K562 (cell line): ENCODE results near the gene PARK7. TPM values are rescaled to one million over a fixed set of nuclear protein-coding genes. Genes with fewer than 3 reads are reported as not detected.

ENCODE experiments used
- ATAC-seq: fragments of 200-7000 bp; cut with Tn5 transposase; 3 replicates; pipeline ENCODE4 v1.9.1; 2020; ENCODE audit warnings: moderate library complexity
- BruUV-seq: library from RNA; stranded (reverse); fragments of 400-500 nt; replicated peaks from 2 replicates; lab custom pipeline; 2021; lab: Mats Ljungman, UMichigan
- CTCF ChIA-PET: fragments of 300-600 bp; formaldehyde crosslinking; extraction: SDS; loops from one replicate; lab custom pipeline; 2021; ENCODE audit warnings: low intra/inter-chr PET ratio; lab: Yijun Ruan, JAX
- POLR2A ChIA-PET: fragments of 300-600, 350-650 bp; sonication (Branson Sonifier 250); formaldehyde crosslinking; extraction: SDS; loops from one replicate; lab custom pipeline; 2021; ENCODE audit warnings: antibody characterized with exemption, inconsistent platforms; lab: Yijun Ruan, JAX
- DNase-seq, 4 experiments: peaks; one replicate each; pipeline versions ENCODE4 v3.0.0 to v3.0.0-alpha.2; 2011 to 2018; ENCODE audit warnings: low spot score in 3 of 4, mixed read lengths in 3 of 4; ENCODE audit errors: extremely low read depth in 1 of 4
- FAIRE-seq: peaks from 2 replicates; lab custom pipeline; 2011; peaks lifted over from hg19 to GRCh38; lab: Jason Lieb, UNC
- H2AFZ ChIP-seq: 2 replicates; pipeline ENCODE4 v1.6.0; 2011; ENCODE audit warnings: low read depth, low read length, control low read depth, inconsistent platforms
- H3K27ac ChIP-seq: fragments of 200-600 bp; 3 replicates; pipeline ENCODE4 v1.8.0; 2011; ENCODE audit warnings: low read depth, mild to moderate bottlenecking, control low read depth, inconsistent platforms, low read length, moderate library complexity, mixed read lengths; ENCODE audit errors: extremely low read depth
- H3K27me3 ChIP-seq, 2 experiments: fragments of 300-600 bp in 1 of 2; 2 replicates in 1 of 2; 3 replicates in 1 of 2; pipeline versions ENCODE4 v1.6.0 to v1.8.0; 2011; ENCODE audit warnings: inconsistent platforms in 2 of 2, low read length in 2 of 2, mild to moderate bottlenecking in 1 of 2, mixed read lengths in 1 of 2, moderate library complexity in 1 of 2; ENCODE audit not compliant: control insufficient read depth in 2 of 2, insufficient read depth in 2 of 2
- H3K36me3 ChIP-seq: fragments of 300-600 bp; 3 replicates; pipeline ENCODE4 v1.8.0; 2011; ENCODE audit warnings: mild to moderate bottlenecking, low read length, inconsistent platforms; ENCODE audit not compliant: control insufficient read depth, insufficient read depth
- H3K4me1 ChIP-seq, 2 experiments: fragments of 200-600 bp in 1 of 2; replicated peaks in 1 of 2; 2 replicates in 1 of 2; 3 replicates in 1 of 2; pipeline versions ENCODE4 v1.5.1 to v1.8.0; 2011; ENCODE audit warnings: inconsistent platforms in 2 of 2, low read length in 2 of 2, mild to moderate bottlenecking in 1 of 2, mixed read lengths in 1 of 2, moderate library complexity in 1 of 2; ENCODE audit not compliant: control insufficient read depth in 2 of 2, insufficient read depth in 2 of 2
- H3K4me2 ChIP-seq: 2 replicates; pipeline ENCODE4 v1.6.1; 2011; ENCODE audit warnings: low read length, control low read depth, inconsistent platforms, mixed read lengths; ENCODE audit not compliant: insufficient read depth
- H3K4me3 ChIP-seq: fragments of 200-600 bp; sonication (generic), shearing (Covaris generic); 2 replicates; pipeline ENCODE4 v1.5.1; 2016; ENCODE audit warnings: control low read depth, inconsistent platforms
- H3K79me2 ChIP-seq: fragments of 200-600 bp; 3 replicates; pipeline ENCODE4 v1.8.0; 2011; ENCODE audit warnings: low read length, inconsistent platforms; ENCODE audit not compliant: control insufficient read depth, insufficient read depth
- H3K9ac ChIP-seq, 2 experiments: 2 replicates each; pipeline versions ENCODE4 v1.6.0 to v1.6.1; 2011; ENCODE audit warnings: low read depth in 2 of 2, low read length in 2 of 2, control low read depth in 1 of 2, inconsistent platforms in 1 of 2, mild to moderate bottlenecking in 1 of 2, mixed read lengths in 1 of 2; ENCODE audit not compliant: insufficient read depth in 1 of 2
- H3K9me1 ChIP-seq: one replicate; pipeline ENCODE4 v1.6.0; 2011; ENCODE audit warnings: inconsistent platforms, mild to moderate bottlenecking, low read length, moderate library complexity; ENCODE audit not compliant: control insufficient read depth, insufficient read depth
- H3K9me3 ChIP-seq: replicated peaks from 2 replicates; pipeline ENCODE4 v1.5.1; 2011; ENCODE audit warnings: low read depth, low read length, inconsistent platforms; ENCODE audit not compliant: control insufficient read depth, insufficient read depth
- H4K20me1 ChIP-seq: replicated peaks from 2 replicates; pipeline ENCODE4 v1.6.1; 2011; ENCODE audit warnings: low read length, inconsistent platforms, mixed read lengths; ENCODE audit not compliant: control insufficient read depth, insufficient read depth
- ARNT ChIP-seq, 2 experiments: fragments of 450-650 bp; IDR thresholded peaks; 2 replicates each; pipeline ENCODE4 v1.6.1; 2016; ENCODE audit warnings: mild to moderate bottlenecking in 1 of 2
- CBFA2T3 ChIP-seq: fragments of 450-650 bp; IDR thresholded peaks from 2 replicates; pipeline ENCODE4 v1.6.1; 2017
- GATAD2B ChIP-seq: fragments of 450-650 bp; IDR thresholded peaks from 2 replicates; pipeline ENCODE4 v1.6.1; 2017; ENCODE audit warnings: mild to moderate bottlenecking, borderline replicate concordance
- HDAC1 ChIP-seq, 2 experiments: fragments of 450-650 bp; IDR thresholded peaks; 2 replicates each; pipeline ENCODE4 v1.6.1; 2016 to 2017; ENCODE audit warnings: inconsistent platforms in 1 of 2, mild to moderate bottlenecking in 1 of 2, moderate library complexity in 1 of 2
- HDAC2 ChIP-seq: fragments of 450-650 bp; IDR thresholded peaks from 2 replicates; pipeline ENCODE4 v1.6.1; 2016; ENCODE audit warnings: mild to moderate bottlenecking
- KDM1A ChIP-seq, 2 experiments: fragments of 450-650 bp; IDR thresholded peaks; 2 replicates each; pipeline ENCODE4 v1.6.1; 2016; ENCODE audit warnings: mild to moderate bottlenecking in 2 of 2
- KLF10 ChIP-seq: fragments of 250-450 bp; sonication (Bioruptor Pico); IDR thresholded peaks from 2 replicates; pipeline ENCODE4 v1.6.1; 2021; ENCODE audit warnings: matching md5 sums
- RCOR1 ChIP-seq, 2 experiments: IDR thresholded peaks; 2 replicates each; pipeline ENCODE4 v1.6.1; 2012; ENCODE audit warnings: low read depth in 2 of 2, low read length in 2 of 2, borderline replicate concordance in 1 of 2, improper control_type of control experiment in 1 of 2
- SPI1 ChIP-seq: IDR thresholded peaks from 2 replicates; pipeline ENCODE4 v1.6.1; 2011; ENCODE audit warnings: low read depth, low read length, control low read depth, borderline replicate concordance
- ZNF316 ChIP-seq: fragments of 450-650 bp; IDR thresholded peaks from 2 replicates; pipeline ENCODE4 v1.6.1; 2016
- WGBS: fragments of 100-300 bp; shearing (Covaris generic); methylation state at CpG from one replicate; pipeline ENCODE4 v1.1.6; 2016; ENCODE audit warnings: low coverage, mixed read lengths; ENCODE audit not compliant: insufficient coverage; ENCODE audit errors: missing lambda C conversion rate; 5-methylcytosine and 5-hydroxymethylcytosine counted together
- in situ Hi-C: fragments of 300-500 bp; cut with MboI; formaldehyde crosslinking; loops from 4 replicates; pipeline ENCODE4 v1.15.0; 2018; ENCODE audit warnings: inconsistent platforms, mixed read lengths
- intact Hi-C: fragments of 100-400 bp; cut with micrococcal nuclease; formaldehyde crosslinking; loops from 2 replicates; pipeline ENCODE4 v1.14.2; 2022
- polyA plus RNA-seq, 8 experiments: library from polyadenylated mRNA; depleted of rRNA in 4 of 8; stranded (reverse) in 5 of 8; unstranded in 3 of 8; fragments of >200 nt; fragmentation: Nextera tagmentation in 2 of 8; fragmentation: Illumina TruSeq in 1 of 8; extraction: Ambion mirVana in 2 of 8; extraction: Trizol in 1 of 8; gene quantifications; 2 replicates each; pipeline versions ENCODE4 v1.2.1 to v1.2.3, GENCODE V29; 2011 to 2014; ENCODE audit warnings: inconsistent platforms in 1 of 8, missing spikeins in 1 of 8
- total RNA-seq, 7 experiments: library from RNA; depleted of rRNA in 6 of 7; stranded (reverse); fragments of >200 nt in 6 of 7; fragmentation: Illumina TruSeq in 2 of 7; extraction: Trizol in 2 of 7; gene quantifications; 2 replicates each; pipeline versions ENCODE4 v1.2.1 to v1.2.3, GENCODE V29; 2011 to 2021; ENCODE audit warnings: low replicate concordance in 1 of 7
- TF ChIP-seq, protein P1 (sequence below): sonication (generic); formaldehyde crosslinking; IDR thresholded peaks from 2 replicates; pipeline ENCODE4 v1.8.1; 2023; ENCODE audit warnings: mild to moderate bottlenecking, missing genetic modification reagents
- TF ChIP-seq, protein P2 (sequence below): sonication (generic); IDR thresholded peaks from 2 replicates; pipeline ENCODE4 v1.6.1; 2016
- TF ChIP-seq, protein P3 (sequence below): IDR thresholded peaks from 2 replicates; pipeline ENCODE4 v1.6.1; 2016; ENCODE audit warnings: missing genetic modification characterization, missing compliant biosample characterization
- TF ChIP-seq, protein P4 (sequence below), 2 experiments: IDR thresholded peaks; 2 replicates each; pipeline ENCODE4 v1.6.1; 2012; ENCODE audit warnings: improper control_type of control experiment in 2 of 2, low read depth in 2 of 2, low read length in 2 of 2, borderline replicate concordance in 1 of 2

PARK7 gene
- total and polyA plus RNA-seq, 9 of the 15 experiments (the other 6 are each of a cell fraction or from before 2014, with no cell fraction given) = 374 to 1,298 (median 484) TPM

DNA sequence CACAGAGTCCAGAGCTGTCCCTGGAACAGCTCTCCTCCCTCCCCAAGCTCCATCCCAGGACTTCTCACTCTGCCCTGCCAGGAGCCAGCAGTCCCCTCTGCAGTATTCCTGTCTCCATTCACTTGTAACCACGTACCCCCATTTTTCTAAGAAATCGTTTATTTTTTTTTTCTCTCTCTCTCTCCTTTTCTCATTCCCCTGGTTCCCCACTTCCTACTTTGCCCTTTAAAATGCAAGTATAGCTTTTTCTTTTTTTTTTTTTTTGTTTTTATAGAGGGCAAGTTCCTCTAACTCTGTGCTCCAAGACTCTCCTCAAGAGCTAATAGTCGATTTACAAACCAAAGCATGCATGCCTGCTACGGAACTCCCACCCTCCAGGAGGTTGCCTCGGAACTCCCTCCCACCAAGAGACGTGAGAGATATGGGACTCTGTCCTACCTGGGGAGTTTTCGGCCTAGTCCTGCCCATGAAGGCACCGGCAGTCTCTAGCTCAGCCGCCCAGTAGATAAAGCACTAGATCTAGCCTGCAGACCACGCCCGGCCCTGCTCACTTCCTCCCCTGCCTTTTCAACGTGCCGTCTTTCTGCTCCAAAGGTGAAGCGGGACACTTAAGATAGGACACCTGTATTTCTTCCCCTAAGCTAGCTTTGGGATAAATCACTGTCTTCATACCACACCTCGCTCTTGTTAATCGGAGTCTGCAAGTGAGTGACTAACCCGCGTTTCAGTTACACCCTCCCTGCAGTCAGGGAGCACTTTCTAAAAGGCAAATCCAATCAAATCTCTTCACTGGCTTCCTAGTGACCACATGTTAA is 48.6 kb upstream of the PARK7 start:
- TF ChIP-seq HDAC2 (0 out of 2 replicates have a peak, but pooled peaks have one; percentile 15), HDAC1 (IDR thresholded peaks at IDR 0.05) (peak in 1 of 2 experiments; percentile 22; a peak in 1 of 4 replicates), RCOR1 (IDR thresholded peaks at IDR 0.05; ENCODE audit: borderline replicate concordance in 1 of 2, low read depth in 2 of 2, low read length in 2 of 2) (peak in 1 of 2 experiments; percentile 57; a peak in 2 of 4 replicates), ZNF316 (peak; percentile 24; the same call in 1 of the 2 replicates), GATAD2B (no peak), CBFA2T3 (peak; percentile 34), KDM1A (IDR thresholded peaks at IDR 0.05) (peak; percentile 78 to 87), SPI1 (peak; percentile 85), ARNT (IDR thresholded peaks at IDR 0.05) (no peak), KLF10 (CRISPR knock-in tag) (no peak)
- TF ChIP-seq, protein P1, sequence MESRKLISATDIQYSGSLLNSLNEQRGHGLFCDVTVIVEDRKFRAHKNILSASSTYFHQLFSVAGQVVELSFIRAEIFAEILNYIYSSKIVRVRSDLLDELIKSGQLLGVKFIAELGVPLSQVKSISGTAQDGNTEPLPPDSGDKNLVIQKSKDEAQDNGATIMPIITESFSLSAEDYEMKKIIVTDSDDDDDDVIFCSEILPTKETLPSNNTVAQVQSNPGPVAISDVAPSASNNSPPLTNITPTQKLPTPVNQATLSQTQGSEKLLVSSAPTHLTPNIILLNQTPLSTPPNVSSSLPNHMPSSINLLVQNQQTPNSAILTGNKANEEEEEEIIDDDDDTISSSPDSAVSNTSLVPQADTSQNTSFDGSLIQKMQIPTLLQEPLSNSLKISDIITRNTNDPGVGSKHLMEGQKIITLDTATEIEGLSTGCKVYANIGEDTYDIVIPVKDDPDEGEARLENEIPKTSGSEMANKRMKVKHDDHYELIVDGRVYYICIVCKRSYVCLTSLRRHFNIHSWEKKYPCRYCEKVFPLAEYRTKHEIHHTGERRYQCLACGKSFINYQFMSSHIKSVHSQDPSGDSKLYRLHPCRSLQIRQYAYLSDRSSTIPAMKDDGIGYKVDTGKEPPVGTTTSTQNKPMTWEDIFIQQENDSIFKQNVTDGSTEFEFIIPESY (CRISPR knock-in tag) = no peak
- TF ChIP-seq, protein P2, sequence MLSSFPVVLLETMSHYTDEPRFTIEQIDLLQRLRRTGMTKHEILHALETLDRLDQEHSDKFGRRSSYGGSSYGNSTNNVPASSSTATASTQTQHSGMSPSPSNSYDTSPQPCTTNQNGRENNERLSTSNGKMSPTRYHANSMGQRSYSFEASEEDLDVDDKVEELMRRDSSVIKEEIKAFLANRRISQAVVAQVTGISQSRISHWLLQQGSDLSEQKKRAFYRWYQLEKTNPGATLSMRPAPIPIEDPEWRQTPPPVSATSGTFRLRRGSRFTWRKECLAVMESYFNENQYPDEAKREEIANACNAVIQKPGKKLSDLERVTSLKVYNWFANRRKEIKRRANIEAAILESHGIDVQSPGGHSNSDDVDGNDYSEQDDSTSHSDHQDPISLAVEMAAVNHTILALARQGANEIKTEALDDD = peak; percentile 30; the same call in 1 of the 2 replicates
- TF ChIP-seq, protein P3, sequence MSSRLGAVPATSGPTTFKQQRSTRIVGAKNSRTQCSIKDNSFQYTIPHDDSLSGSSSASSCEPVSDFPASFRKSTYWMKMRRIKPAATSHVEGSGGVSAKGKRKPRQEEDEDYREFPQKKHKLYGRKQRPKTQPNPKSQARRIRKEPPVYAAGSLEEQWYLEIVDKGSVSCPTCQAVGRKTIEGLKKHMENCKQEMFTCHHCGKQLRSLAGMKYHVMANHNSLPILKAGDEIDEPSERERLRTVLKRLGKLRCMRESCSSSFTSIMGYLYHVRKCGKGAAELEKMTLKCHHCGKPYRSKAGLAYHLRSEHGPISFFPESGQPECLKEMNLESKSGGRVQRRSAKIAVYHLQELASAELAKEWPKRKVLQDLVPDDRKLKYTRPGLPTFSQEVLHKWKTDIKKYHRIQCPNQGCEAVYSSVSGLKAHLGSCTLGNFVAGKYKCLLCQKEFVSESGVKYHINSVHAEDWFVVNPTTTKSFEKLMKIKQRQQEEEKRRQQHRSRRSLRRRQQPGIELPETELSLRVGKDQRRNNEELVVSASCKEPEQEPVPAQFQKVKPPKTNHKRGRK = peak; percentile 91
- TF ChIP-seq, protein P4, sequence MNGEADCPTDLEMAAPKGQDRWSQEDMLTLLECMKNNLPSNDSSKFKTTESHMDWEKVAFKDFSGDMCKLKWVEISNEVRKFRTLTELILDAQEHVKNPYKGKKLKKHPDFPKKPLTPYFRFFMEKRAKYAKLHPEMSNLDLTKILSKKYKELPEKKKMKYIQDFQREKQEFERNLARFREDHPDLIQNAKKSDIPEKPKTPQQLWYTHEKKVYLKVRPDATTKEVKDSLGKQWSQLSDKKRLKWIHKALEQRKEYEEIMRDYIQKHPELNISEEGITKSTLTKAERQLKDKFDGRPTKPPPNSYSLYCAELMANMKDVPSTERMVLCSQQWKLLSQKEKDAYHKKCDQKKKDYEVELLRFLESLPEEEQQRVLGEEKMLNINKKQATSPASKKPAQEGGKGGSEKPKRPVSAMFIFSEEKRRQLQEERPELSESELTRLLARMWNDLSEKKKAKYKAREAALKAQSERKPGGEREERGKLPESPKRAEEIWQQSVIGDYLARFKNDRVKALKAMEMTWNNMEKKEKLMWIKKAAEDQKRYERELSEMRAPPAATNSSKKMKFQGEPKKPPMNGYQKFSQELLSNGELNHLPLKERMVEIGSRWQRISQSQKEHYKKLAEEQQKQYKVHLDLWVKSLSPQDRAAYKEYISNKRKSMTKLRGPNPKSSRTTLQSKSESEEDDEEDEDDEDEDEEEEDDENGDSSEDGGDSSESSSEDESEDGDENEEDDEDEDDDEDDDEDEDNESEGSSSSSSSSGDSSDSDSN (IDR thresholded peaks at IDR 0.05; ENCODE audit: borderline replicate concordance in 1 of 2, low read depth in 2 of 2, low read length in 2 of 2) = peak in 1 of 2 experiments; percentile 55; a peak in 1 of 4 replicates
- TF ChIP-seq, all 486 proteins: peak for 10
- ChIA-PET POLR2A (interaction anchor here (0.9 to 1.2 kb wide), 4 partner anchors 9 to 30 kb away, joined by 3 read pairs; no protein-coding TSS in a partner anchor), CTCF (no interaction called here)
- no peaks in the 10 kb centered on the region for H3K79me2 ChIP-seq
- peak overlapping the region; percentile 35 for H2AFZ ChIP-seq
- H3K9ac ChIP-seq = peak overlapping the region in 1 of 2 experiments; percentile 49; a peak in 1 of 4 replicates
- intact Hi-C loops = no loop called here
- no peak overlapping the region for H3K4me3 ChIP-seq
- peaks cover 8 to 11% of the 10 kb centered on the region in 2 experiments; a peak in 4 of 5 replicates for H3K27me3 ChIP-seq
- no peaks in the 10 kb centered on the region for H3K36me3 ChIP-seq
- ATAC-seq (peak; percentile 90), DNase-seq (peak in 2 of 4 experiments; percentile 31 to 48), FAIRE-seq (peak; percentile 42)
- H3K4me1 ChIP-seq = peaks cover 4 to 5% of the 10 kb centered on the region in 2 experiments; a peak in 3 of 5 replicates
- 3% methylated on average over 18 of the region's 18 CpGs for WGBS
- H3K27ac ChIP-seq = no peak overlapping the region
- no peaks in the 10 kb centered on the region for H3K9me3 ChIP-seq
- peak overlapping the region; percentile 14; the same call in 1 of the 2 replicates for H3K4me2 ChIP-seq
- H3K9me1 ChIP-seq = no peaks in the 10 kb centered on the region
- H4K20me1 ChIP-seq = no peaks in the 10 kb centered on the region
- in situ Hi-C loops = no loop called here
- no TSS peak for BruUV-seq
